Muscle layer of colon (tissue), 2 donors: ENCODE measurements around the gene NTRK1.

ENCODE experiments used
- H3K27ac ChIP-seq: one replicate; pipeline ENCODE4 v1.7.0; 2013; ENCODE audit warnings: low read depth, mild to moderate bottlenecking, low read length, moderate library complexity
- H3K27me3 ChIP-seq, 2 donors: one replicate each; pipeline ENCODE4 v1.7.0; 2013; ENCODE audit warnings: low read length in 2 of 2, mild to moderate bottlenecking in 2 of 2; ENCODE audit not compliant: insufficient read depth in 2 of 2, control insufficient read depth in 1 of 2
- H3K36me3 ChIP-seq: one replicate; pipeline ENCODE4 v1.7.0; 2013; ENCODE audit warnings: mild to moderate bottlenecking, low read length; ENCODE audit not compliant: insufficient read depth
- H3K4me1 ChIP-seq: one replicate; pipeline ENCODE4 v1.7.0; 2013; ENCODE audit warnings: mild to moderate bottlenecking, low read length; ENCODE audit not compliant: insufficient read depth
- H3K4me3 ChIP-seq, 2 donors: one replicate each; pipeline ENCODE4 v1.7.0; 2013; ENCODE audit warnings: low read length in 2 of 2, low read depth in 1 of 2, mild to moderate bottlenecking in 1 of 2, moderate library complexity in 1 of 2
- H3K9ac ChIP-seq: one replicate; pipeline ENCODE4 v1.7.0; 2013; ENCODE audit warnings: low read length
- H3K9me3 ChIP-seq: one replicate; pipeline ENCODE4 v1.7.0; 2013; ENCODE audit warnings: mild to moderate bottlenecking, low read length
- donor health status: abdominal sarcoma.
- donor health status: Adenocarcinoma of cecum.

The NTRK1 gene

GRCh38 chr1:156848461-156849150 is 12.1 kb upstream of the NTRK1 start:
- Histone ChIP-seq H3K4me1 (no peaks in the 10 kb centered on the region), H3K9me3 (no peaks in the 10 kb centered on the region), H3K36me3 (no peaks in the 10 kb centered on the region), H3K27me3 (peaks cover 8 to 45% of the 10 kb centered on the region in 2 donors), H3K27ac (no peak overlapping the region), H3K9ac (no peak overlapping the region), H3K4me3 (no peak overlapping the region)

DNA sequence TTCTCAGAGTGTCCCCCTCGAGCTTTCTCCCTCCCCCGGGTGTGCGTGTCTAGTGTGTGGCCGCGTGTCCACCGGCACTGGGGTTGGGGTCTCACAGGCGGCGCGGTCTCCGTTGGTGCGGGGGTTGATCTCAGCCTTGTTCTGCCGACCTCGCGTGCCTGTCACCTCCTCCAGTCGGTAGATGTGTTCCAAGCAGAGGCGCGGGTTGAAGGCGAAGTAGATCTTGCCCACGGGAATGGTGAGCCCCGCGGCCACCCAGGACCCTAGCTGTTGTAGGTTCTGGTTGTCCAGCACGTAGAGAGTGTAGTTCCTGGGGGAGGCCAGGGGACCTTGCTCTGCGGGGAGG is 11.5 kb upstream of the NTRK1 start:
- Histone ChIP-seq H3K9me3 (no peaks in the 10 kb centered on the region), H3K4me3 (no peak overlapping the region), H3K27ac (no peak overlapping the region), H3K36me3 (no peaks in the 10 kb centered on the region), H3K9ac (no peak overlapping the region), H3K27me3 (peaks cover 8 to 40% of the 10 kb centered on the region in 2 donors), H3K4me1 (no peaks in the 10 kb centered on the region)

- no peaks in the 10 kb centered on the region for H3K36me3 ChIP-seq
- H3K9me3 ChIP-seq = no peaks in the 10 kb centered on the region
- peaks cover 0 to 20% of the 10 kb centered on the region in 2 donors for H3K27me3 ChIP-seq
- H3K4me1 ChIP-seq = no peaks in the 10 kb centered on the region
- H3K9ac ChIP-seq = no peak overlapping the region
- H3K27ac ChIP-seq = no peak overlapping the region
- H3K4me3 ChIP-seq = no peak overlapping the region
These were observed 8.8 kb upstream of the NTRK1 start for GRCh38 chr1:156851779-156852417.

DNA sequence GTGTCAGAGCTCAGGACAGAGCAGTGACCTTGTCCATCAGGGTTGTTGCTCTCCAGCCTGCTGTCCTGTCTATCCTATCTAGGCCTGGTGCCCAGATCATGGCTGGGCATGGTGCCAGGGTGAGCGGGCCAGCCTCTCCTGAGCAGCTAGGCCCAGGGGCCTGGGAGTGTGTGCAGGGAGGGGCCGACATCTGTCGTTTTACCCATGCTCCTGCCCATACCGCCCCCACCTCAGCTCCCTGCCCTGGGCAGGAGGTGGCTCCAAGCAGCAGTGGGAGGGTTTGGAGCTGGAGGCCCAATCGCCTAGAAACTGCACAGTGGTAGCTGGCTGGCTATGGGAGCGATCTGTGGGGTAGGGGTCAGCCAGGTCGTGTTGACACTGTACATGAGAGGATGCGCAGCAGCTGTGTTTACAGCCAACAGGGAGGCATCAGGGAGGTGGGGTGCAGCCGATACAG is 8.2 kb upstream of the NTRK1 start:
- Histone ChIP-seq H3K9me3 (no peaks in the 10 kb centered on the region), H3K9ac (no peak overlapping the region), H3K27me3 (peaks cover 0 to 22% of the 10 kb centered on the region in 2 donors), H3K27ac (no peak overlapping the region), H3K4me1 (no peaks in the 10 kb centered on the region), H3K4me3 (no peak overlapping the region), H3K36me3 (no peaks in the 10 kb centered on the region)

DNA sequence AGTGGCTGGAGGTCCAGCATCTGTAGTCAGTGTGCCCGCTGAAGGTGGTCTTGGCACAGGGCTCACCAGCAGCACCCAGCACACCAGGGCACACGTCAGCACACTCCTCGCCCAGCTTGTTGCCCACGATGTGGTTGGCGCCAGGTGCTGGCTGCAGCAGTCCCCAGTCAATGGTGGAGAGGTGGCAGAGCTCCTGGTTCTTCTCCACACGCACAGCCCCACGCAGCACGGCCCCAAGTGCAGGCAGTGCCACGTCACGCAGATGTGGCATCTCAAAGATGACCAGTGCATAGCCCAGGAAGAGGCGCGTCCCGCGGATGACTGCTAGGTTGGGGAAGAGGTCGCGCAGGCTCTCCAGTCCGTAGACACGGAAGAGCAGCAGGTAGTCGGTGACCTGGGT is 6.9 kb upstream of the NTRK1 start:
- Histone ChIP-seq H3K9me3 (no peaks in the 10 kb centered on the region), H3K27me3 (peaks cover 6 to 24% of the 10 kb centered on the region in 2 donors), H3K4me3 (no peak overlapping the region), H3K9ac (no peak overlapping the region), H3K27ac (no peak overlapping the region), H3K4me1 (no peaks in the 10 kb centered on the region), H3K36me3 (no peaks in the 10 kb centered on the region)

DNA sequence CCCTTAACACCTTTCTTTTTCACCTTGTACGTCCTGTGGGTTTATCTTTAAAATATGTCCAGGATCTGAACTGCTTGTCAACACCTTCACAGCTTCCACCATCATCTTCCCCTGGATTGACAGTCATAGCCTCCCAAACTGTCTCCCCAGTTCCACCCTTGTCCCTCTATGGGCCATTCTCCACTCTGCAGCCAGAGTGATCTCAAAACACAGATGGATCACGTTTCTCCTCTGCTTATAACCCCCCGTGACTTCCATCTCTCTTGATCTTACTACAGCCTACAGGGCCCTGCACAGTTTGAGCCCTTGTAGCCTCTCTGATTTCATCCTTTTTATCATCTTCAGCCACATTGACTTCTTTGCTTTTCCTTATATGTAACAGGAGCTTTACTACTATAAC is 6.0 kb upstream of the NTRK1 start:
- H3K9ac ChIP-seq = no peak overlapping the region
- peaks cover 10 to 30% of the 10 kb centered on the region in 2 donors for H3K27me3 ChIP-seq
- no peaks in the 10 kb centered on the region for H3K9me3 ChIP-seq
- no peak overlapping the region for H3K4me3 ChIP-seq
- H3K27ac ChIP-seq = no peak overlapping the region
- H3K4me1 ChIP-seq = peaks cover 5% of the 10 kb centered on the region
- no peaks in the 10 kb centered on the region for H3K36me3 ChIP-seq

DNA sequence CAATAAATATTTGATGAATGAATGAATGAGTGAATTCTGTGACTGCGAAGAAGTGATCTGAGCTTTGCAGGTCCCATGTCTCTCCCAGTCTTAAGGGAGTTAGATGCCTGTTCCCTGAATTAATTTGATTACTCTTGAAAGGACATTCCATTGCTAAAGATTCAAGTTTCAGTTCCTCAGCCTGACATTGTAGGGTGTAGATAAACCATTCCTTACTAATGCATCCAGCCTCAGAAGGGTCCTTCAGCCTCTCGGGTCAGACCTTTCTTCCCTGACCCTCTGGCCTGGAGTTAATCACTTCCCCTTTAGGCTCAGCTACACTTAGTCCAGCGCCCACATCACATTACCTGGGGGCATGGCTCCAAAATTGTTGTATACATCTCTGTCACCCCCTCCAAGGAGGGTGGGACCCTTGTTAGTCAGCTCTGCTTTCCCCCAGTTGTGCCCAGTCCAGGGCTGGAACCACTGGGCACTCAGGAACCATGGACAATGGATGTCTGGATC is 4.3 kb upstream of the NTRK1 start:
- peaks cover 16% of the 10 kb centered on the region for H3K4me1 ChIP-seq
- peaks cover 24 to 47% of the 10 kb centered on the region in 2 donors for H3K27me3 ChIP-seq
- no peak overlapping the region for H3K9ac ChIP-seq

GRCh38 chr1:156857532-156857931 is 3.1 kb upstream of the NTRK1 start:
- no peaks in the 10 kb centered on the region for H3K36me3 ChIP-seq
- H3K9me3 ChIP-seq = no peaks in the 10 kb centered on the region
- no peak overlapping the region for H3K4me3 ChIP-seq
- peaks cover 35 to 54% of the 10 kb centered on the region in 2 donors for H3K27me3 ChIP-seq
- no peak overlapping the region for H3K9ac ChIP-seq
- no peak overlapping the region for H3K27ac ChIP-seq
- H3K4me1 ChIP-seq = peaks cover 16% of the 10 kb centered on the region

More for the DNA sequence above, 4.3 kb upstream of the NTRK1 start:
- H3K4me3 ChIP-seq = no peak overlapping the region
- H3K36me3 ChIP-seq = no peaks in the 10 kb centered on the region
- H3K9me3 ChIP-seq = no peaks in the 10 kb centered on the region
- no peak overlapping the region for H3K27ac ChIP-seq

GRCh38 chr1:156858555-156858956 is 2.1 kb upstream of the NTRK1 start:
- no peak overlapping the region for H3K9ac ChIP-seq
- H3K4me1 ChIP-seq = peaks cover 16% of the 10 kb centered on the region
- H3K4me3 ChIP-seq = no peak overlapping the region
- no peak overlapping the region for H3K27ac ChIP-seq
- H3K36me3 ChIP-seq = no peaks in the 10 kb centered on the region
- peaks cover 44 to 64% of the 10 kb centered on the region in 2 donors for H3K27me3 ChIP-seq
- no peaks in the 10 kb centered on the region for H3K9me3 ChIP-seq

- no peak within 1 kb of the TSS for H3K27ac ChIP-seq
- H3K27me3 ChIP-seq = peaks cover 45 to 69% of the 10 kb centered on the region in 2 donors
- H3K4me1 ChIP-seq = peaks cover 16% of the 10 kb centered on the region
- no peaks in the 10 kb centered on the region for H3K9me3 ChIP-seq
- H3K4me3 ChIP-seq = peak within 1 kb of the TSS; percentile 42 to 60
- H3K36me3 ChIP-seq = no peaks in the 10 kb centered on the region
- H3K9ac ChIP-seq = no peak within 1 kb of the TSS
These were observed 1.6 kb upstream of the NTRK1 start, which contains the start of gene INSRR for GRCh38 chr1:156858959-156859522. Gene INSRR, minus strand, starts transcription at chr1:156859117. Its CDS starts 496 bp downstream, at chr1:156858621.

GRCh38 chr1:156859523-156860112 is 1.0 kb upstream of the NTRK1 start:
- peak overlapping the region; percentile 42 to 60 for H3K4me3 ChIP-seq
- H3K27ac ChIP-seq = no peak overlapping the region
- H3K27me3 ChIP-seq = peaks cover 45 to 74% of the 10 kb centered on the region in 2 donors
- peaks cover 16% of the 10 kb centered on the region for H3K4me1 ChIP-seq
- no peak overlapping the region for H3K9ac ChIP-seq
- H3K36me3 ChIP-seq = no peaks in the 10 kb centered on the region
- H3K9me3 ChIP-seq = no peaks in the 10 kb centered on the region
